Spleen (tissue), 11 donors: ENCODE measurements around the gene MID1. TPM values are rescaled to one million over a fixed set of nuclear protein-coding genes. Genes with fewer than 3 reads are reported as not detected.
"Not testable (repeated sequence)": the region's sequence is repeated elsewhere in the genome, so short reads cannot be mapped to it uniquely, and the experiment has no call there.

Experiments used
- DNase-seq: peaks from one replicate; pipeline ENCODE4 v3.0.0-alpha.2; 2020
- H3K27ac ChIP-seq, 8 donors: fragments of 200-600 bp; sonication (generic) in 7 of 8; 1 replicate in 4 of 8; 2 replicates in 4 of 8; pipeline versions ENCODE4 v1.5.0 to v1.8.0; 2016 to 2021; ENCODE audit warnings: inconsistent platforms in 4 of 8, mild to moderate bottlenecking in 4 of 8, moderate library complexity in 1 of 8
- H3K27me3 ChIP-seq, 7 donors: fragments of 200-600 bp; sonication (generic) in 6 of 7; replicated peaks in 1 of 7; 1 replicate in 4 of 7; 2 replicates in 3 of 7; pipeline versions ENCODE4 v1.5.0 to v1.8.0; 2016 to 2021; ENCODE audit warnings: inconsistent platforms in 3 of 7, mild to moderate bottlenecking in 1 of 7
- H3K36me3 ChIP-seq, 6 donors: fragments of 200-600 bp; sonication (generic) in 5 of 6; 1 replicate in 4 of 6; 2 replicates in 2 of 6; pipeline versions ENCODE4 v1.5.0 to v1.8.0; 2016 to 2021; ENCODE audit warnings: inconsistent platforms in 2 of 6
- H3K4me1 ChIP-seq, 6 donors: fragments of 200-600 bp; sonication (generic) in 5 of 6; 1 replicate in 3 of 6; 2 replicates in 3 of 6; pipeline versions ENCODE4 v1.5.0 to v1.8.0; 2016 to 2021; ENCODE audit warnings: inconsistent platforms in 3 of 6
- H3K4me3 ChIP-seq, 8 donors: fragments of 200-600 bp; sonication (generic) in 7 of 8; 1 replicate in 4 of 8; 2 replicates in 4 of 8; pipeline versions ENCODE4 v1.5.0 to v1.8.0; 2016 to 2021; ENCODE audit warnings: inconsistent platforms in 4 of 8, mild to moderate bottlenecking in 4 of 8, moderate library complexity in 2 of 8
- H3K9me3 ChIP-seq, 8 donors: fragments of 200-600 bp; sonication (generic) in 7 of 8; 1 replicate in 4 of 8; 2 replicates in 4 of 8; pipeline versions ENCODE4 v1.5.0 to v1.8.0; 2016 to 2021; ENCODE audit warnings: inconsistent platforms in 4 of 8
- CTCF ChIP-seq, 11 experiments: fragments of 200-600 bp in 7 of 11; fragments of 450-650 bp in 4 of 11; sonication (generic) in 4 of 11; IDR thresholded peaks in 8 of 11; conservative IDR thresholded peaks in 3 of 11; 1 replicate in 7 of 11; 2 replicates in 4 of 11; pipeline versions ENCODE4 v1.4.0 to v1.8.0; 2016 to 2021; ENCODE audit warnings: antibody characterized with exemption in 11 of 11, inconsistent platforms in 4 of 11, mild to moderate bottlenecking in 1 of 11
- POLR2A ChIP-seq, 3 donors: fragments of 450-650 bp; IDR thresholded peaks; one replicate each; pipeline ENCODE4 v1.5.1; 2017; ENCODE audit warnings: antibody characterized with exemption in 3 of 3, mild to moderate bottlenecking in 1 of 3
- POLR2AphosphoS5 ChIP-seq, 3 donors: sonication (generic); formaldehyde crosslinking; IDR thresholded peaks; one replicate each; pipeline ENCODE4 v1.5.1; 2017; ENCODE audit warnings: antibody characterized with exemption in 3 of 3
- WGBS, 5 donors: extraction: QIAGEN DNeasy Blood & Tissue Kit in 3 of 5; methylation state at CpG; one replicate each; pipeline versions ENCODE4 v1.1.5 to v1.1.7; 2013 to 2018; 5-methylcytosine and 5-hydroxymethylcytosine counted together
- intact Hi-C: fragments of 100-400 bp; cut with DNase I; formaldehyde crosslinking; loops from one replicate; pipeline ENCODE4 v1.15.0; 2023; ENCODE audit warnings: low total_unique reads
- polyA plus RNA-seq, 3 donors: library from polyadenylated mRNA; stranded (reverse); fragments of 200-250 nt; gene quantifications; one replicate each; pipeline ENCODE4 v1.2.1, GENCODE V29; 2013
- total RNA-seq, 7 donors: library from RNA; depleted of rRNA in 3 of 7; stranded (reverse); fragments of >200 nt in 3 of 7; fragmentation: NEBNext Ultra II Directional in 4 of 7; extraction: Animal tissue kit (Norgen Biotek cat#: 25700) in 4 of 7; gene quantifications; one replicate each; pipeline versions ENCODE4 v1.1.0 to v1.2.1, GENCODE V29; 2016 to 2021
- donor health status: healthy with polysubstance abuse.
- donor health status: DM: no; HTN: no; CAD: no; lungs with moderate emphysema.
- donor health status: DM: no; HTN: no; CAD: no.
- donor health status: Bipolar disorder and iron deficiency.
- donor health status: healthy.
- donor health status: DM: no; HTN: no; CAD: no.
- donor health status: DM: yes; HTN: yes; CAD: no.

MID1 gene
- total and polyA plus RNA-seq, 10 donors: 0.24 to 4.4 (median 2.7) TPM

- no peak for DNase-seq
- H3K27ac ChIP-seq: no peak overlapping the region
- TF ChIP-seq CTCF (IDR thresholded peaks at IDR 0.05 in 8 of 11, conservative IDR thresholded peaks at IDR 0.05 in 3 of 11) (peak in 6 of 11 experiments; percentile 11 to 35 (median 28)), POLR2AphosphoS5 (IDR thresholded peaks at IDR 0.05) (no peak)
- intact Hi-C loops: no loop called here
- no peak overlapping the region for H3K4me3 ChIP-seq
- WGBS, 5 donors: 50 to 84% (median 62%) methylated on average over 1 of the region's 1 CpG
- H3K36me3 ChIP-seq: no peaks in the 10 kb centered on the region
- no peaks in the 10 kb centered on the region for H3K4me1 ChIP-seq
- H3K27me3 ChIP-seq: no peaks in the 10 kb centered on the region
- no peaks in the 10 kb centered on the region for H3K9me3 ChIP-seq
Measured at GRCh38 chrX:10597871-10598270, 22.5 kb downstream of the MID1 start.

DNA sequence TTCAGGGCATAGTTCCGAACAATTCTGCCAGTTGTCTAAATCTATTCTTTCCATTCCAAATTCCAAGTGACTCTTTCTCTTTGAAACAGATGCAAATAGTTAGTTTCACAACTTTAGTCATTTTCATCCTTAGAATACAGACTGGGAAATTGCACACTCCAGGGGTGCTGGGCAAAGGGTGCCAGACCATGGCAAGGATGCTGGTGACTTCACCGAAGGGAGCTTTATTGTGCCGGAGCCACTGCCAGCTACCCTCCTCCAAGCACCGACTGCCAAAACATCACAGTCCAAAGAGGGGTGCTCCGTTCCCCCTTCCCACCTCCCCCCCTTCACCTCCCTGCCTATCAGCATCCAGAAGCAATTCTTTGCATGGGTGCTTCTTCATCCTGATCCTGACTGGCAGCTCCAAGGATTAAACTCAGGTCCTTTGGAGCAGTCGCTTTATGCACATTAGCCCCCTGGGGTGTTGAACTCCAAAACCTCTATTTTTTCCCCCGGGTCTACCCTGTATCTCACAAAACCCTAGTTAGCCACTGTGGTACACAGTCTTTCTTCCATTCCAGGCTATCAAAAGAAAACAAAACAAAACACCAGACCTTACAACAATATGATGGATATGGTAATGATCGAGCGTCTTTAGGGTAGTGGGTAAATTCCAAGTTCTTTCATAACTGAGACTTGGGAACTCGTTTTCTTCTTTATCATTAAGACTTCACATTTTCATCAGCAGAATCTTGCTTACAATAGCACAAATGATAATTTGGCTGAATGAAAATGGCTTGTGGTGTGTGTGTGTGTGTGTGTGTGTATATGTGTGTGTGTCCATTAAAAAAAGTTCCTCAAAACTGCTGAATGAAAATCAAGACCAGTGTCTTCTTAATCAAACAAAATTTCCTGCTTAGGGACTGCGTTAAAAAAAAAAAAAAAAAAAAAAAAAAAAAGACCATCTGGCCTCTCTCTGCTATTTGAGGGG is 28.7 kb downstream of the MID1 start:
- WGBS, 5 donors: 72 to 89% (median 83%) methylated on average over 11 of the region's 11 CpGs
- Histone ChIP-seq H3K4me3 (no peak overlapping the region), H3K36me3 (no peaks in the 10 kb centered on the region), H3K27me3 (no peaks in the 10 kb centered on the region), H3K4me1 (no peaks in the 10 kb centered on the region), H3K9me3 (peaks cover 0 to 7% (median 0%) of the 10 kb centered on the region in 8 donors), H3K27ac (no peak overlapping the region)
- TF ChIP-seq POLR2AphosphoS5 (IDR thresholded peaks at IDR 0.05): no peak
- no peak for TF ChIP-seq POLR2A (IDR thresholded peaks at IDR 0.05)
- no peak for TF ChIP-seq CTCF (IDR thresholded peaks at IDR 0.05 in 8 of 11, conservative IDR thresholded peaks at IDR 0.05 in 3 of 11)
- intact Hi-C loops: no loop called here
- no peak for DNase-seq

- H3K27me3 ChIP-seq, H3K36me3 ChIP-seq, intact Hi-C loops, H3K27ac ChIP-seq, H3K4me3 ChIP-seq, DNase-seq, H3K4me1 ChIP-seq: not testable (repeated sequence)
- H3K9me3 ChIP-seq: peaks cover 0 to 26% (median 10%) of the 10 kb centered on the region in 8 donors
- 77 to 98% (median 91%) methylated on average over 6 to 10 of the region's 10 CpGs for WGBS, 5 donors
Measured at GRCh38 chrX:10589787-10590186, 30.6 kb downstream of the MID1 start.

DNA sequence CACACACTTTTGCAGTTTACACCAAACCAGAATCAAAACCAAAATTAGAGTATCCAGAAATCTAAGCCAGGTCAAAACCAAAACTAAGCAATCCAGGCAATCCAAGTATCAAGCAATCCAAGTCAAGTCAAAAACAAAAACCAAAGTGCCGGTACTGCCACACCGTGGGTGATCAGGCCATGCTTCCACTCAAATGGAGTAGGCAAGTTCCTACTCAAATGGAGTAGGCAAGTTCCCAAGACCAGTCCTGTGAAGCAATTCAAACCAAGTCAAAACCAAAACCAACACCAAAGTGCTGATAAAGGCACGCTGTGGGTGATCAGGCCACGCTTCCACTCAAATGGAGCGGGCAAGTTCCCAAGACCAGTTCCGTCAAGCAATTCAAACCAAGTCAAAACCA is 31.3 kb downstream of the MID1 start:
- TF ChIP-seq POLR2A (IDR thresholded peaks at IDR 0.05): no peak
- TF ChIP-seq POLR2AphosphoS5 (IDR thresholded peaks at IDR 0.05): no peak
- TF ChIP-seq CTCF (IDR thresholded peaks at IDR 0.05 in 8 of 11, conservative IDR thresholded peaks at IDR 0.05 in 3 of 11): no peak
- intact Hi-C loops: no loop called here
- H3K9me3 ChIP-seq: peaks cover 0 to 33% (median 17%) of the 10 kb centered on the region in 8 donors
- H3K4me3 ChIP-seq: no peak overlapping the region
- DNase-seq: no peak
- H3K36me3 ChIP-seq: no peaks in the 10 kb centered on the region
- no peak overlapping the region for H3K27ac ChIP-seq
- no peaks in the 10 kb centered on the region for H3K4me1 ChIP-seq
- 86 to 100% (median 90%) methylated on average over 2 to 6 of the region's 6 CpGs for WGBS, 5 donors
- H3K27me3 ChIP-seq: no peaks in the 10 kb centered on the region

- H3K9me3 ChIP-seq: peaks cover 0 to 46% (median 21%) of the 10 kb centered on the region in 8 donors
- H3K4me3 ChIP-seq, H3K4me1 ChIP-seq, H3K36me3 ChIP-seq, H3K27ac ChIP-seq, intact Hi-C loops, H3K27me3 ChIP-seq, DNase-seq: not testable (repeated sequence)
- WGBS, 5 donors: 77 to 88% (median 82%) methylated on average over 7 of the region's 7 CpGs
Measured at GRCh38 chrX:10584882-10585281, 35.5 kb downstream of the MID1 start.
